ENCODE results near the gene TRAK1. TPM values are rescaled to one million over a fixed set of nuclear protein-coding genes. Genes with fewer than 3 reads are reported as not detected.
A peak's percentile ranks its signal among the peaks of the same experiment; 100 is the strongest.

Gene TRAK1
- total and polyA plus RNA-seq, 7 donors: 17.6 to 42.7 (median 31.8) TPM

DNA sequence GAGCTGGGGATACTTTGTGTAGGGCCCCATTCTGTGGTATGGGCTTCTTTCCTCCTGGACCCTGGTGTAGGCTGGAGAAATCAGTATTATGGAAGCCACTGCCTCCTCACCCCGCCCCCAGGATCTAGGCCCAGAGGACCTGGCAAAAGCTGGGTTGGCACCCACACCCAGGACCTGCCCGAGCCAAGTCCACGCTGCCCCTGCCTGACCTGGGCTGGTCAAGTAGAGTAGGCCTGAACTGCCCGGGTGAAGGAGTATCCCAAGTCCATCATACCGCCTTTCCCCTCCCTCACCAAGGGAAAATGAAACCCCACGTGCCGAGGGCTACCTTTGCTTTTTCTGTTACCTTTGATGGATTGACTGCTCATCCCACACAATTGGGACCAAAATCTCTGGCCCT, 37.7 kb upstream of the TRAK1 start:
- DNase-seq: no peak
- WGBS, 2 donors: 60 to 85% methylated on average over 7 of the region's 7 CpGs
- intact Hi-C loops (cut with DNase I): no loop called here

DNA sequence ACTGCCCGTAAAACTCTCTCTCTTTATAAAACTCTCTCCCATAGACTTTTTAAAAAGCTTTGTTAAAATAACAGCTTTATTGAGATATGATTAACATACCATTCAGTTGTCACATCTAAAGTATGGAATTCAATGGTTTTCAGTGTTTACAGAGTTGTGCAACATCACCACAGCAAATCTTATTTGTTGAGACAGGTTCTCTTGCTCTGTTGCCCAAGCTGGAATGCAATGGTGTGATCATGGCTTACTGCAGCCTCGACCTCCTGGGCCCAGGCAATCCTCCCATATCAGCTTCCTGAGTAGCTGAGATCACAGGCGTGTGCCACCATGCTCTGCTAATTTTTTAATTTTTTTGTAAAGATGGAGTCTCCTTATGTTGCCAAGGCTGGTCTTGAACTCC, 35.9 kb upstream of the TRAK1 start:
- DNase-seq: no peak
- Histone ChIP-seq H3K27me3 (no peaks in the 10 kb centered on the region), H3K27ac (peak overlapping the region in 3 of 4 donors; percentile 15 to 47 (median 19)), H3K36me3 (no peaks in the 10 kb centered on the region), H3K4me3 (no peak overlapping the region), H3K4me1 (peaks cover 0 to 59% (median 46%) of the 10 kb centered on the region in 4 donors), H3K9me3 (no peaks in the 10 kb centered on the region)
- intact Hi-C loops (cut with DNase I): no loop called here
- WGBS, 2 donors: 93 to 95% methylated on average over 3 of the region's 3 CpGs
- TF ChIP-seq POLR2A (IDR thresholded peaks at IDR 0.05): no peak
- TF ChIP-seq, protein P1, sequence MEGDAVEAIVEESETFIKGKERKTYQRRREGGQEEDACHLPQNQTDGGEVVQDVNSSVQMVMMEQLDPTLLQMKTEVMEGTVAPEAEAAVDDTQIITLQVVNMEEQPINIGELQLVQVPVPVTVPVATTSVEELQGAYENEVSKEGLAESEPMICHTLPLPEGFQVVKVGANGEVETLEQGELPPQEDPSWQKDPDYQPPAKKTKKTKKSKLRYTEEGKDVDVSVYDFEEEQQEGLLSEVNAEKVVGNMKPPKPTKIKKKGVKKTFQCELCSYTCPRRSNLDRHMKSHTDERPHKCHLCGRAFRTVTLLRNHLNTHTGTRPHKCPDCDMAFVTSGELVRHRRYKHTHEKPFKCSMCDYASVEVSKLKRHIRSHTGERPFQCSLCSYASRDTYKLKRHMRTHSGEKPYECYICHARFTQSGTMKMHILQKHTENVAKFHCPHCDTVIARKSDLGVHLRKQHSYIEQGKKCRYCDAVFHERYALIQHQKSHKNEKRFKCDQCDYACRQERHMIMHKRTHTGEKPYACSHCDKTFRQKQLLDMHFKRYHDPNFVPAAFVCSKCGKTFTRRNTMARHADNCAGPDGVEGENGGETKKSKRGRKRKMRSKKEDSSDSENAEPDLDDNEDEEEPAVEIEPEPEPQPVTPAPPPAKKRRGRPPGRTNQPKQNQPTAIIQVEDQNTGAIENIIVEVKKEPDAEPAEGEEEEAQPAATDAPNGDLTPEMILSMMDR (IDR thresholded peaks at IDR 0.05): no peak
- TF ChIP-seq EP300 (IDR thresholded peaks at IDR 0.05): no peak
- no peak for TF ChIP-seq POLR2AphosphoS5 (IDR thresholded peaks at IDR 0.05)

More for the DNA sequence above, 37.7 kb upstream of the TRAK1 start:
- Histone ChIP-seq H3K9me3 (no peaks in the 10 kb centered on the region), H3K4me1 (peaks cover 0 to 42% (median 39%) of the 10 kb centered on the region in 4 donors), H3K4me3 (no peak overlapping the region), H3K27me3 (no peaks in the 10 kb centered on the region), H3K27ac (peak overlapping the region; percentile 74 to 88 (median 81)), H3K36me3 (no peaks in the 10 kb centered on the region)
- TF ChIP-seq, protein P1 (IDR thresholded peaks at IDR 0.05): no peak
- TF ChIP-seq POLR2AphosphoS5 (IDR thresholded peaks at IDR 0.05): no peak
- no peak for TF ChIP-seq POLR2A (IDR thresholded peaks at IDR 0.05)
- no peak for TF ChIP-seq EP300 (IDR thresholded peaks at IDR 0.05)

DNA sequence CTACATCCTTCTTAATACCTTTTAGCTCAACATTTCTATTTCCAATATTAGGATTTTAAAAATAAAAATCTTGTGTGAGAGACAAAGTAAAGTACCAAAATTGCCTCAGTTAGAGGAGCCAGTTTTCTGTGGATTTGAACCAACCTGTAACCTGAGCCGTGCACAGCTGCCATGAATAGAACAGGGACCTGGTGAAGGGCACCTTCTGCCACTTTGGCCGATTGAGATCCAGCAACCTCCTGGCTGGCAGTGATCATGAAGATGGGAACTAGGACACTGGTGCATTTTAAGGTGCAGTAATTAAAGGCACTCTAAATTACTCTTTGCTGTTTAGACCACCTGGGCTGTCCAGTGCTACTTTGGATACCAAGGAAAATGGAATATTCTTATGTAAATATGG, 34.3 kb upstream of the TRAK1 start:
- DNase-seq: peak; percentile 11
- Histone ChIP-seq H3K36me3 (no peaks in the 10 kb centered on the region), H3K9me3 (no peaks in the 10 kb centered on the region), H3K4me1 (peaks cover 0 to 68% (median 53%) of the 10 kb centered on the region in 4 donors), H3K27ac (no peak overlapping the region), H3K4me3 (no peak overlapping the region), H3K27me3 (no peaks in the 10 kb centered on the region)
- TF ChIP-seq POLR2AphosphoS5 (IDR thresholded peaks at IDR 0.05) (no peak), EP300 (IDR thresholded peaks at IDR 0.05) (no peak), POLR2A (IDR thresholded peaks at IDR 0.05) (no peak)
- TF ChIP-seq, protein P1 (IDR thresholded peaks at IDR 0.05): no peak
- intact Hi-C loops (cut with DNase I): no loop called here
- 94 to 96% methylated on average over 2 of the region's 2 CpGs for WGBS, 2 donors

DNA sequence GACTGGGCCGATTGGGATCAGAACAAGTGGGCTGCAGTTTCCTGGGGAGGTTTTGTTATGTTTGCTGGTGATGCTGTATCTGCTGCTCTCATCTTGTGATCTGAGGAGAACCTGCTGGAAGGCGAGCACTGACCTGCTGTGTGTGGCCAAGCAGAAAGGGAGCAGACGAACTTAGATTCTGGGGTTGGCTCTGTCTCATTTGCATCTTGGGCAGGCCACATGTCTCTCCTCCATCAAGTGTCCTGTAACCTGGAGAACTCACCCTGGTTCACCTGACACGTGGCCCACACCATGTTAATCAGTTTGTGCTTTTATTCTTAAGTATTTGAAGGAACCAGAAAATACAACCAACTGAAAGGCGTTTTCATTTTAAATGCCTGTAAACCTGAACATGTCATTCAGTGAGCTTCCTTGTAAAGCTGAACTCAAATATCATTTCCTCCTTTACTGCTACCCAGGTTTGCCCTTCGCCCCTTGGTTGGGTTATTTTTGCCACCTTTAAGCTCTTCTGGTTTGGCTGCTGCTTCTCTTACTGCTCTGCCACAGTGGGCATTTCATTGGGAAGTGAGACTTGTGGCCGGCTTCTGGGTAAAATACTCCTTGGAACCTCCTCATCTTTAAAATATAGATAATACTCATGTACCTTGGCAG, 33.5 kb upstream of the TRAK1 start:
- 27 to 62% methylated on average over 7 of the region's 7 CpGs for WGBS, 2 donors
- intact Hi-C loops (cut with DNase I): no loop called here

More for the DNA sequence above, 33.5 kb upstream of the TRAK1 start:
- H3K27me3 ChIP-seq: no peaks in the 10 kb centered on the region
- no peak overlapping the region for H3K27ac ChIP-seq
- no peaks in the 10 kb centered on the region for H3K9me3 ChIP-seq
- H3K4me3 ChIP-seq: no peak overlapping the region
- peaks cover 0 to 68% (median 53%) of the 10 kb centered on the region in 4 donors for H3K4me1 ChIP-seq
- no peaks in the 10 kb centered on the region for H3K36me3 ChIP-seq
- TF ChIP-seq, protein P1 (IDR thresholded peaks at IDR 0.05): no peak
- TF ChIP-seq POLR2A (IDR thresholded peaks at IDR 0.05) (no peak), EP300 (IDR thresholded peaks at IDR 0.05) (no peak), POLR2AphosphoS5 (IDR thresholded peaks at IDR 0.05) (no peak)
- peak; percentile 37 for DNase-seq
